ENCODE data around the gene WFDC1. TPM values are rescaled to one million over a fixed set of nuclear protein-coding genes. Genes with fewer than 3 reads are reported as not detected.

The WFDC1 gene
- total RNA-seq, 1 donor, result under 0.01 TPM

GRCh38 chr16:84320511-84320910 is 25.8 kb downstream of the WFDC1 start:
- no peak overlapping the region for H3K4me3 ChIP-seq (ENCODE audit: low read depth, low read length)
- no peak for DNase-seq (ENCODE audit: low read depth)
- TF ChIP-seq, protein P1, sequence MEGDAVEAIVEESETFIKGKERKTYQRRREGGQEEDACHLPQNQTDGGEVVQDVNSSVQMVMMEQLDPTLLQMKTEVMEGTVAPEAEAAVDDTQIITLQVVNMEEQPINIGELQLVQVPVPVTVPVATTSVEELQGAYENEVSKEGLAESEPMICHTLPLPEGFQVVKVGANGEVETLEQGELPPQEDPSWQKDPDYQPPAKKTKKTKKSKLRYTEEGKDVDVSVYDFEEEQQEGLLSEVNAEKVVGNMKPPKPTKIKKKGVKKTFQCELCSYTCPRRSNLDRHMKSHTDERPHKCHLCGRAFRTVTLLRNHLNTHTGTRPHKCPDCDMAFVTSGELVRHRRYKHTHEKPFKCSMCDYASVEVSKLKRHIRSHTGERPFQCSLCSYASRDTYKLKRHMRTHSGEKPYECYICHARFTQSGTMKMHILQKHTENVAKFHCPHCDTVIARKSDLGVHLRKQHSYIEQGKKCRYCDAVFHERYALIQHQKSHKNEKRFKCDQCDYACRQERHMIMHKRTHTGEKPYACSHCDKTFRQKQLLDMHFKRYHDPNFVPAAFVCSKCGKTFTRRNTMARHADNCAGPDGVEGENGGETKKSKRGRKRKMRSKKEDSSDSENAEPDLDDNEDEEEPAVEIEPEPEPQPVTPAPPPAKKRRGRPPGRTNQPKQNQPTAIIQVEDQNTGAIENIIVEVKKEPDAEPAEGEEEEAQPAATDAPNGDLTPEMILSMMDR (IDR thresholded peaks at IDR 0.05; ENCODE audit: insufficient read depth, low read length), result no peak

DNA sequence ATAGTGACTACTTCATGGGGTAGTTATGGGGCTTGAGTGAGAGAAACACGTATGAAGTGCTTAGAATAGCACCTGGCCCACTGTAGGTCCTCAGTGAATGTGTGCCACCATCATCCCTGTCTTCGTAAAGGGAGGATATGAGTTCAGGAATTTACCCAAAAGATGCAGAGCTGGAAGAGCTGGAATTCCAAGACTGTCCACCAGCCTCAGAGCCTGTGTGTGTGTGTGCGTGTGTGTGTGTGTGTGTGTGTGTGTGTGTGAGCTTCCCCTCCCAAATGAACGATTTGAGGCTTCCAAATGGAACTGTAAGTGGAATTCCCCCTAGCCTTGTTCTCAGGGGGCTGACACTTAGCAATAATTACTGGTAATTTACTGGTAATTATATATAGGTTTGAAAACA is 27.3 kb downstream of the WFDC1 start:
- TF ChIP-seq, protein P1 (IDR thresholded peaks at IDR 0.05; ENCODE audit: insufficient read depth, low read length), result no peak
- DNase-seq (ENCODE audit: low read depth), result no peak
- H3K4me3 ChIP-seq (ENCODE audit: low read depth, low read length), result no peak overlapping the region

DNA sequence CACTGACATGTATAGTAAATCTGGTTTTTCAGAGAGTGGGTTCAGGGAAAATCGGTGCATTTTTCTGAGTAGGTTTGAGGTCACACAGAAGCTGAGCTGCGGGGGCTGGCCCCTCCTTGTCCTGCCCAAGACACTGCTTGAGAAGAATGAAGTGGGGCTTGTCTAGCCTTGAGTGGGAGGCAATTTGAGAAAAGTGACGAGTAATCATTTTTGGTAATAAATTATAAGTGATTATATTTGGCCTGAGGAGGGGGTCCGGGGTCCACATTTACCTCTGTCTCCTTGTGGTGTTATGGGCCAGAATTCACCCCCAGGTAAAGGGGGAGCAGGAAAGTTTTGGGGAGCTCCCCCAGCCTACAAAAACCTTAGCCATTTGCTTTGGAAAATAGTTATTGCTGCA is 28.1 kb downstream of the WFDC1 start:
- TF ChIP-seq, protein P1 (IDR thresholded peaks at IDR 0.05; ENCODE audit: insufficient read depth, low read length), result no peak
- DNase-seq (ENCODE audit: low read depth), result no peak
- H3K4me3 ChIP-seq (ENCODE audit: low read depth, low read length), result no peak overlapping the region

DNA sequence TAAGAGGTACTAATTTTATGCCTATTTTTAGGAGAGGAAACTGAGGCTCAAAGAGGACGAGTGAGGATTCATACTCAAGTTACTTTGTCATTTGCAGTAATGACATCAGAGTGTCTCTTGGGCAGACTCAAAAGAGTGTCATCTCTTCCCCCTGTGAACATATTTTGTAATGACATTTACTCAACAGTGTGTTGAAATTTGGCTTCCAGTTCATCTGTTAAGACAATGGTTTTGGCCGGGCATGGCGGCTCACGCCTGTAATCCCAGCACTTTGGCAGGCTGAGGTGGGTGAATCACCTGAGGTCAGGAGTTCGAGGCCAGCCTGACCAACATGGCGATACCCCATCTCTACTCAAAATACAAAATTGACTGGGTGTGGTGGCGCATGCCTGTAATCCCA is 28.9 kb downstream of the WFDC1 start:
- DNase-seq (ENCODE audit: low read depth), result no peak
- TF ChIP-seq, protein P1 (IDR thresholded peaks at IDR 0.05; ENCODE audit: insufficient read depth, low read length), result no peak
- no peak overlapping the region for H3K4me3 ChIP-seq (ENCODE audit: low read depth, low read length)

DNA sequence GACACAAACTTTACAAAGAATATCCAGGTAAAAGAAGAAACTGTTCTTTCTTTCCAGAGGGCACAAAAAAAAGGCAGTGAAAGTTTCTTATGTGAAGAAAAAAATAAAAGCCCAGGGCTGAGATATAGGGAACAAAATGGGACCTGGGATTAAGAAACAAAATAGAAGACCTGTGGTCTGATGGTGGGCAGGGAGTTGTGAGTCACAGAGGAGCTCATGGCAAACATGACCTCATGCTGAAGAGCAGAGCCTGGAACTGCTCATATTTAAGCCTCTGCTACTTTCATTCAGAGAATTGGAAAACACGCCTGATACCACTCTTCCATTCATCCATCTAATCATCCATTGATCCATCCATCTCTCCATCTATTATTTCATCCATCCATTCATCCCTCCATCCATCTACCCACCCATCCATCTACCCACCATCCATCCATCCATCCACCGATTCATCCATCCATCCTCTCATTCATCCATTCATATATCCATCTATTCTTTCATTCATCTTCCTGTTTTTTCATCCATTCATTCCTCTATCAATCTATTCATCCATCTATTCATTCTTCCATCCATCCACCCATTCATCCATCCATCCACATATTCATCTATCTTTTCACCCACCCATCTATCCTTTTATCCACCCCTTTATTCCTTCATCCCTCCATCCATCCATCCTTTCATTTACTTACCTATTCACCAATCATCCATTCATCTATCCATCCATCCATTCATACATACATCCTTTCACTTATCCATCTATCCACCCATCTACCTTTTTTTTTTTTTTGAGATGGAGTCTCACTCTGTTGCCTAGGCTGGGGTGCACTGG is 30.0 kb downstream of the WFDC1 start:
- TF ChIP-seq, protein P1 (IDR thresholded peaks at IDR 0.05; ENCODE audit: insufficient read depth, low read length), result no peak
- DNase-seq (ENCODE audit: low read depth), result no peak
- H3K4me3 ChIP-seq (ENCODE audit: low read depth, low read length), result no peak overlapping the region

DNA sequence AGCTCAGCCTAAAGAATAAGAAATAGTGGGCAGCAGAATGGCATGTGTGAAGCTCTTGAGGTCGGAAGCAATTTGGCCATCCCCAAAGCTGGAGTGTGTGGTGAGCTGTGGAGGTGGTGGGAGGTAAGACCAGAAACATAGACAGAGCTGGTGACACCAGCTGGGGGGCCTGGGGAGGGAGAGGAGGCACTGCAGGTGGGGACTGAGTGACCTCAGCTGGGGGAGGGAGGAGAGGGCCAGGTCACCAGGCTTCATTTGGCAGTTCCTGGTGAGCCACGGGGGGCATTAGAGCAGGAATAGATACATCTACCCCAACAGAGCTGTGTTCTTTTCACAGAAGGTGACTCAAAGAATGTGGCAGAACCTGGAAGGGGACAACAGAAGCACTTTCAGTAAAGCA is 31.9 kb downstream of the WFDC1 start:
- no peak for DNase-seq (ENCODE audit: low read depth)
- TF ChIP-seq, protein P1 (IDR thresholded peaks at IDR 0.05; ENCODE audit: insufficient read depth, low read length), result no peak
- H3K4me3 ChIP-seq (ENCODE audit: low read depth, low read length), result no peak overlapping the region

Measured in fibroblast of the aortic adventitia (primary cell).